Islet of Langerhans (tissue), 1 donor: ENCODE results near the gene SCYL2.
A peak's percentile ranks its signal among the peaks of the same experiment; 100 is the strongest.
"Not testable (repeated sequence)": the region's sequence is repeated elsewhere in the genome, so short reads cannot be mapped to it uniquely, and the experiment has no call there.

Source experiments
- FAIRE-seq: peaks from one replicate; lab custom pipeline; 2011; peaks lifted over from hg19 to GRCh38; lab: Jason Lieb, UNC

Gene SCYL2

GRCh38 chr12:100265732-100266584 lies 1.0 kb upstream of the SCYL2 start:
- no peak for FAIRE-seq

GRCh38 chr12:100266585-100266834 lies 467 bp upstream of the SCYL2 start:
- no peak for FAIRE-seq

- FAIRE-seq: no peak
Measured at GRCh38 chr12:100267603-100268281, 765 bp downstream of the SCYL2 start.

GRCh38 chr12:100268835-100269564 lies 2.0 kb downstream of the SCYL2 start:
- peak; percentile 13 for FAIRE-seq

- FAIRE-seq: no peak
Measured at GRCh38 chr12:100273782-100274181, 6.8 kb downstream of the SCYL2 start.

- FAIRE-seq: no peak
Measured at GRCh38 chr12:100274291-100274690, 7.3 kb downstream of the SCYL2 start.

GRCh38 chr12:100279159-100279558 lies 12.2 kb downstream of the SCYL2 start:
- no peak for FAIRE-seq

GRCh38 chr12:100279607-100280244 lies 12.7 kb downstream of the SCYL2 start:
- no peak for FAIRE-seq

- not testable (repeated sequence) for FAIRE-seq
Measured at GRCh38 chr12:100284556-100284955, 17.6 kb downstream of the SCYL2 start.

- no peak for FAIRE-seq
Measured at GRCh38 chr12:100289038-100289437, 22.1 kb downstream of the SCYL2 start.

GRCh38 chr12:100290016-100290415 lies 23.0 kb downstream of the SCYL2 start:
- no peak for FAIRE-seq

GRCh38 chr12:100293017-100293416 lies 26.0 kb downstream of the SCYL2 start:
- no peak for FAIRE-seq

GRCh38 chr12:100294366-100294765 lies 27.4 kb downstream of the SCYL2 start:
- FAIRE-seq: not testable (repeated sequence)

- FAIRE-seq: no peak
Measured at GRCh38 chr12:100295764-100296555, 29.0 kb downstream of the SCYL2 start.

GRCh38 chr12:100302081-100302480 lies 35.1 kb downstream of the SCYL2 start:
- FAIRE-seq: no peak

GRCh38 chr12:100303831-100304230 lies 36.9 kb downstream of the SCYL2 start:
- no peak for FAIRE-seq

- FAIRE-seq: not testable (repeated sequence)
Measured at GRCh38 chr12:100304334-100304733, 37.4 kb downstream of the SCYL2 start.

- FAIRE-seq: not testable (repeated sequence)
Measured at GRCh38 chr12:100308138-100308537, 41.2 kb downstream of the SCYL2 start.

GRCh38 chr12:100311317-100311716 lies 44.3 kb downstream of the SCYL2 start:
- no peak for FAIRE-seq

GRCh38 chr12:100317371-100317770 lies 50.4 kb downstream of the SCYL2 start:
- FAIRE-seq: no peak

- FAIRE-seq: no peak
Measured at GRCh38 chr12:100324498-100324897, 57.5 kb downstream of the SCYL2 start.

GRCh38 chr12:100326208-100326607 lies 59.2 kb downstream of the SCYL2 start:
- no peak for FAIRE-seq
